ENCODE data around the gene OR51B5.

The OR51B5 gene, protein sequence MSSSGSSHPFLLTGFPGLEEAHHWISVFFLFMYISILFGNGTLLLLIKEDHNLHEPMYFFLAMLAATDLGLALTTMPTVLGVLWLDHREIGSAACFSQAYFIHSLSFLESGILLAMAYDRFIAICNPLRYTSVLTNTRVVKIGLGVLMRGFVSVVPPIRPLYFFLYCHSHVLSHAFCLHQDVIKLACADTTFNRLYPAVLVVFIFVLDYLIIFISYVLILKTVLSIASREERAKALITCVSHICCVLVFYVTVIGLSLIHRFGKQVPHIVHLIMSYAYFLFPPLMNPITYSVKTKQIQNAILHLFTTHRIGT

GRCh38 chr11:5343474-5344335, at the start of gene OR51B5:
Gene OR51B5, minus strand, starts transcription at chr11:5343524. Its CDS starts 0 bp downstream, at chr11:5343524.
- no peak within 1 kb of the TSS for H3K4me3 ChIP-seq (ENCODE audit: low read depth, low read length)
- peak; percentile 59 for DNase-seq (ENCODE audit: low read depth)
- no peak for TF ChIP-seq CTCF (conservative IDR thresholded peaks at IDR 0.05; ENCODE audit: low read depth, low read length)

GRCh38 chr11:5390210-5390609, 46.9 kb upstream of the OR51B5 start:
- H3K4me3 ChIP-seq (ENCODE audit: low read depth, low read length): no peak overlapping the region
- TF ChIP-seq CTCF (conservative IDR thresholded peaks at IDR 0.05; ENCODE audit: low read depth, low read length): peak; percentile 9
- no peak for DNase-seq (ENCODE audit: low read depth)

DNA sequence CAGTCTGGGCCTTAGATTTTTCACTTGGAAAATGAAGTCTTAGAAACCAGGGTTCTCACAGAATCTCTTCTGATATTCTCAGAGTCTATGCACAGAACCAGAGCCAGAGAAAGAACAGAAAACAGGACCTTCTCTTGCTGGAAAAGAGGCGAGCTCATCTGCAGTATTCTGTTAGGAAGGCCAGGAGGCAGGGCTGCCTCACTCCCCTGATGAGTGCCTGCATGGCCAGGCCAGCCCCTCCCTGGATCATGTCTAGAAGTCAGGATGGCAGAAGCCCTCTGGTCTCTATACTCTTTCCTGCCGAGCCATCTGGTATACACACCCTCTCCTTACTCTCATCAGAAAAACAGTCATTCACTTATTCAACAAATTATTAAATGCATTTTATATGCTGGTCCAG, 41.0 kb upstream of the OR51B5 start:
- no peak for TF ChIP-seq CTCF (conservative IDR thresholded peaks at IDR 0.05; ENCODE audit: low read depth, low read length)
- H3K4me3 ChIP-seq (ENCODE audit: low read depth, low read length): no peak overlapping the region
- DNase-seq (ENCODE audit: low read depth): no peak

- no peak for TF ChIP-seq CTCF (conservative IDR thresholded peaks at IDR 0.05; ENCODE audit: low read depth, low read length)
- no peak for DNase-seq (ENCODE audit: low read depth)
- H3K4me3 ChIP-seq (ENCODE audit: low read depth, low read length): no peak within 1 kb of the TSS
Measured at GRCh38 chr11:5383576-5383975, 40.3 kb upstream of the OR51B5 start, which contains the start of gene OR51M1. Gene OR51M1, plus strand, starts transcription at chr11:5383812. Its CDS starts 5,587 bp downstream, at chr11:5389399.

- peak; percentile 87 for DNase-seq (ENCODE audit: low read depth)
Measured at GRCh38 chr11:5380740-5381342, 37.5 kb upstream of the OR51B5 start.

DNA sequence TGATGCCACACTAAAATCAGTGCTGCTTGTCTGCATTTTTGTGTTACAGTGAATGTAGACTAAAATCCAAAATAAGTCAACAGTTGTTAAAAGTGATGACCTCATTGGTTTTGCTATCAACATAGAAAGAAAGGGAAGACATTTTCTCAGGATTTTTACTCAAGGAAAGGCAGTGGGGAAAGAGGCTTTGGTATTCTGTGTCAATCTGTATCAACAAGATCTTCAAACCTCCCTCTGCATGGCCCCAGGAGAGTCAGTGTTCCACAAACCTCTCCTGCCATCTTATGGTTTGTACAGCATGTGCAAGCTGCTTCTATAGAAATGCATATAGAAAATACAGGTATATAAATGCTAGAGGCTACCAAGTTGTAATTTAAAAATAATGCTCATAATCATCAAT, 26.5 kb upstream of the OR51B5 start:
- no peak overlapping the region for H3K4me3 ChIP-seq (ENCODE audit: low read depth, low read length)
- peak; percentile 83 for TF ChIP-seq CTCF (conservative IDR thresholded peaks at IDR 0.05; ENCODE audit: low read depth, low read length)
- peak; percentile 88 for DNase-seq (ENCODE audit: low read depth)

More at GRCh38 chr11:5380740-5381342, 37.5 kb upstream of the OR51B5 start:
- TF ChIP-seq CTCF (conservative IDR thresholded peaks at IDR 0.05; ENCODE audit: low read depth, low read length): peak; percentile 96
- no peak overlapping the region for H3K4me3 ChIP-seq (ENCODE audit: low read depth, low read length)

Measured in choroid plexus epithelial cell (primary cell).